Endodermal cell (in vitro differentiated cells): ENCODE results near the gene QPRT. TPM values are rescaled to one million over a fixed set of nuclear protein-coding genes. Genes with fewer than 3 reads are reported as not detected.

Experiments used
- DNase-seq: peaks from one replicate; pipeline ENCODE4 v3.0.0-alpha.2; 2017
- H3K27ac ChIP-seq: 2 replicates; pipeline ENCODE4 v1.5.1; 2013; ENCODE audit warnings: mild to moderate bottlenecking, low read depth, low read length, moderate library complexity
- H3K27me3 ChIP-seq: 2 replicates; pipeline ENCODE4 v1.6.1; 2013; ENCODE audit warnings: mild to moderate bottlenecking, low read length, moderate library complexity; ENCODE audit not compliant: insufficient read depth, control insufficient read depth, poor library complexity, severe bottlenecking
- H3K36me3 ChIP-seq: 2 replicates; pipeline ENCODE4 v1.7.0; 2013; ENCODE audit warnings: mild to moderate bottlenecking, low read length, moderate library complexity; ENCODE audit not compliant: control insufficient read depth, insufficient read depth
- H3K4me1 ChIP-seq: one replicate; pipeline ENCODE4 v1.7.0; 2013; ENCODE audit warnings: low read length; ENCODE audit not compliant: control insufficient read depth, insufficient read depth
- H3K4me3 ChIP-seq: 2 replicates; pipeline ENCODE4 v1.5.1; 2013; ENCODE audit warnings: mild to moderate bottlenecking, low read length, moderate library complexity
- H3K9ac ChIP-seq: 2 replicates; pipeline ENCODE4 v1.6.1; 2013; ENCODE audit warnings: mild to moderate bottlenecking, low read length, moderate library complexity; ENCODE audit not compliant: poor library complexity, severe bottlenecking; ENCODE audit errors: extremely low read depth
- H3K9me3 ChIP-seq: 2 replicates; pipeline ENCODE4 v1.6.1; 2013; ENCODE audit warnings: mild to moderate bottlenecking, low read length, moderate library complexity; ENCODE audit not compliant: control insufficient read depth
- H3K27ac Mint-ChIP-seq: 2 replicates; pipeline ENCODE4 v1.8.0; 2020; ENCODE audit warnings: mixed read lengths
- H3K27me3 Mint-ChIP-seq: 2 replicates; pipeline ENCODE4 v1.8.0; 2021; ENCODE audit warnings: mild to moderate bottlenecking, mixed read lengths; ENCODE audit not compliant: insufficient read depth
- H3K36me3 Mint-ChIP-seq: 2 replicates; pipeline ENCODE4 v1.8.0; 2020; ENCODE audit warnings: low read depth, mixed read lengths
- H3K4me1 Mint-ChIP-seq: 2 replicates; pipeline ENCODE4 v1.8.0; 2020; ENCODE audit warnings: mixed read lengths
- H3K4me3 Mint-ChIP-seq: 2 replicates; pipeline ENCODE4 v1.8.0; 2020; ENCODE audit warnings: mild to moderate bottlenecking, moderate library complexity, mixed read lengths
- H3K9me3 Mint-ChIP-seq: 2 replicates; pipeline ENCODE4 v1.8.0; 2020; ENCODE audit warnings: mild to moderate bottlenecking, mixed read lengths
- WGBS, 2 experiments: methylation state at CpG; one replicate each; pipeline versions ENCODE4 v1.1.5 to v1.1.7; 2013; ENCODE audit warnings: missing lambda C conversion rate in 2 of 2, mixed read lengths in 1 of 2; ENCODE audit not compliant: insufficient coverage in 1 of 2, insufficient read length in 1 of 2; 5-methylcytosine and 5-hydroxymethylcytosine counted together
- total RNA-seq, 2 donors: library from RNA; stranded (reverse); fragmentation: NEBNext Ultra II Directional in 1 of 2; extraction: Animal tissue kit (Norgen Biotek cat#: 25700) in 1 of 2; gene quantifications; 2 replicates in 1 of 2; 3 replicates in 1 of 2; pipeline ENCODE4 v1.2.1, GENCODE V29; 2021
- TF ChIP-seq, protein P1 (sequence below): fragments of 200-600 bp; sonication (generic); conservative IDR thresholded peaks from 2 replicates; pipeline ENCODE4 v1.5.0; 2021; ENCODE audit warnings: antibody characterized with exemption, mild to moderate bottlenecking

QPRT gene
- total RNA-seq, 2 donors from 2014 or later, result 92.3 to 109 TPM

DNA sequence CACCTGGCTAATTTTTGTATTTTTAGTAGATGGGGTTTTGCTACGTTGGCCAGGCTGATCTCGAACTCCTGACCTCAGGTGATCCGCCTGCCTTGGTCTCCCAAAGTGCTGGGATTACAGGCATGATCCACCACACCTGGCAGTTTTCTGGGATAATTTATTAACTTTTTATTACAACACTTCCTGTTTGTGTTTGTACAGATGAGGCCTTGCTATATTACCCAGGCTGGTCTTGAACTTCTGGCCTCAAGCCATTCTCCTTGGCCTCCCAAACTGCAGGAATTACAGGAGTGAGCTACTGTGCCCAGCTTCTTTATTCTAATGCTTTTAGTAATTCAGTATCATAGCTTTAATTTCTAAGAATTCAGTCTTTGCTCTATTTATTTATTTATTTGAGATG lies 32.0 kb upstream of the QPRT start:
- Histone ChIP-seq H3K9ac (no peak overlapping the region), H3K4me1 (no peaks in the 10 kb centered on the region), H3K27me3 (no peaks in the 10 kb centered on the region), H3K9me3 (no peaks in the 10 kb centered on the region), H3K27ac (no peak overlapping the region), H3K4me3 (no peak overlapping the region), H3K36me3 (no peaks in the 10 kb centered on the region)
- H3K9me3 Mint-ChIP-seq, result no peaks in the 10 kb centered on the region
- peaks cover 5% of the 10 kb centered on the region for H3K4me1 Mint-ChIP-seq
- TF ChIP-seq, protein P1, sequence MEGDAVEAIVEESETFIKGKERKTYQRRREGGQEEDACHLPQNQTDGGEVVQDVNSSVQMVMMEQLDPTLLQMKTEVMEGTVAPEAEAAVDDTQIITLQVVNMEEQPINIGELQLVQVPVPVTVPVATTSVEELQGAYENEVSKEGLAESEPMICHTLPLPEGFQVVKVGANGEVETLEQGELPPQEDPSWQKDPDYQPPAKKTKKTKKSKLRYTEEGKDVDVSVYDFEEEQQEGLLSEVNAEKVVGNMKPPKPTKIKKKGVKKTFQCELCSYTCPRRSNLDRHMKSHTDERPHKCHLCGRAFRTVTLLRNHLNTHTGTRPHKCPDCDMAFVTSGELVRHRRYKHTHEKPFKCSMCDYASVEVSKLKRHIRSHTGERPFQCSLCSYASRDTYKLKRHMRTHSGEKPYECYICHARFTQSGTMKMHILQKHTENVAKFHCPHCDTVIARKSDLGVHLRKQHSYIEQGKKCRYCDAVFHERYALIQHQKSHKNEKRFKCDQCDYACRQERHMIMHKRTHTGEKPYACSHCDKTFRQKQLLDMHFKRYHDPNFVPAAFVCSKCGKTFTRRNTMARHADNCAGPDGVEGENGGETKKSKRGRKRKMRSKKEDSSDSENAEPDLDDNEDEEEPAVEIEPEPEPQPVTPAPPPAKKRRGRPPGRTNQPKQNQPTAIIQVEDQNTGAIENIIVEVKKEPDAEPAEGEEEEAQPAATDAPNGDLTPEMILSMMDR, result no peak
- DNase-seq, result no peak
- no peaks in the 10 kb centered on the region for H3K36me3 Mint-ChIP-seq
- no peaks in the 10 kb centered on the region for H3K27me3 Mint-ChIP-seq
- 96 to 100% methylated on average over 2 to 3 of the region's 3 CpGs for WGBS, 2 experiments
- H3K27ac Mint-ChIP-seq, result no peak overlapping the region
- no peak overlapping the region for H3K4me3 Mint-ChIP-seq

DNA sequence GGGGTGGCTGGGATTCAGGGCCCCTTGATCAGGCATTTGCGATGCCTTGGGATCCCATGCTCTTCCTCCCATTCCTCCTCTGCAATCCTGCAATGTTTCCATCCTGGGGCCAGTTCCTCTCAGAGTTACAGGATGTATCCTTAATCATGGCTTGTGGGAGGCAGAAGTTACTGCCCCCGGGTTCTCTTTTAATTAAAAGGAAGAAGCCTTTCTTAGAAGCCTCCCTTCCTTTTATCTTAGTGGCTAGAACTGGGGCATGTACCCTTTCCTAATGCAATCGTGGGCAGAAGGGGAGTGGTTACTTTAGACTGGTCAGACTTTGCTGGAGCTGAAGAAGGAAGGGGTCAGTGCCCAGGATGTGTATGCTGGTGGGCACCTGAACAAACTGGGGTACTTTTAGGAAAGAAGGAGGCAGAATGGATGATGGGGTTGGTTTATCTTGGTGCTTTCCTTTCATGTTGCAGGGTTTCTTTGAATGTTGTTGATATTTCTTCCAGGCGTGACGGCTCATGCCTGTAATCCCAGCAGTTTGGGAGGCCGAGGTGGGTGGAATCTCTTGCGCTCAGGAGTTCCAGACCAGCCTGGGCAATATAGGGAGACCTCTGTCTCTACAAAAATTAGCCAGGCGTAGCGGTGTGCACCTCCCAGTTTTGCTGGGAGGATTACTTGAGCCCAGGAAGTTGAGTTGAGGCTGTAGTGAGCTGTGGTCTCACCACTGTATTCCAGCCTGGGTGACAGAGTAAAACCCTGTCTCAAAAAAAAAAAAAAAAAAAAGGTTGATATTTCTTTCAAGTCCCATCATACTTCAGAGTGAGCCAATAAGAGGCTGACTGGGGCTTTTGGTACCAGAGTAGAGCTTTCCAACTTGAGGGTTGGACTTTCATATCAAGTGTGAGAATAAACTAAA lies 29.1 kb upstream of the QPRT start:
- peaks cover 5% of the 10 kb centered on the region for H3K4me1 Mint-ChIP-seq
- no peaks in the 10 kb centered on the region for H3K9me3 Mint-ChIP-seq
- Histone ChIP-seq H3K27me3 (no peaks in the 10 kb centered on the region), H3K4me1 (no peaks in the 10 kb centered on the region), H3K36me3 (no peaks in the 10 kb centered on the region), H3K27ac (no peak overlapping the region), H3K9me3 (no peaks in the 10 kb centered on the region), H3K9ac (no peak overlapping the region), H3K4me3 (no peak overlapping the region)
- TF ChIP-seq, protein P1, result no peak
- no peaks in the 10 kb centered on the region for H3K27me3 Mint-ChIP-seq
- peak overlapping the region; percentile 14 for H3K27ac Mint-ChIP-seq
- H3K36me3 Mint-ChIP-seq, result no peaks in the 10 kb centered on the region
- H3K4me3 Mint-ChIP-seq, result no peak overlapping the region
- 82 to 89% methylated on average over 6 to 9 of the region's 9 CpGs for WGBS, 2 experiments
- DNase-seq, result no peak

DNA sequence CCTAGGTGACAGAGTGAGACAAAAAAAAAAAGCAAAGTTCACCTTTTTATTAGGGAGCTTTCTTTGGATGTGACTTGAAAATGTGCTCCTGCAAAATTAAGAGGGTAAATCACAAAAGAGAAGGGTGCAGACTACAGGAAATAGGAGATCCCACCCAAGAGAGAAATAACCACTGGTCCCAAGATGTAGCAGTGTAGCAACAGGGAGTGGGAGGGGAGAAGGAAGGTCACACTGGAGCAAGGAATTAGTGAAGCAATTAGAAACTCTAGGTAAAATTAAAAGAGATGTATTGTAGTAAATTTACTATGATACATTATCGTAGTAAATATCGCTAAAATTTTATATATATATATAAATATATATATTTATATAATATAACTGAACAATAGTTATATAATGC lies 28.2 kb upstream of the QPRT start:
- no peaks in the 10 kb centered on the region for H3K27me3 ChIP-seq
- TF ChIP-seq, protein P1, result no peak
- H3K4me1 ChIP-seq, result no peaks in the 10 kb centered on the region
- Mint-ChIP-seq H3K36me3 (no peaks in the 10 kb centered on the region), H3K9me3 (no peaks in the 10 kb centered on the region), H3K27me3 (no peaks in the 10 kb centered on the region), H3K4me3 (no peak overlapping the region), H3K4me1 (peaks cover 5% of the 10 kb centered on the region), H3K27ac (no peak overlapping the region)
- no peak overlapping the region for H3K4me3 ChIP-seq
- H3K9ac ChIP-seq, result no peak overlapping the region
- no peak for DNase-seq
- WGBS, 2 experiments, result no CpG with 5 or more reads among the region's 2 CpGs
- H3K36me3 ChIP-seq, result no peaks in the 10 kb centered on the region
- H3K27ac ChIP-seq, result no peak overlapping the region
- no peaks in the 10 kb centered on the region for H3K9me3 ChIP-seq
